ENCODE measurements around the gene CLIC3.

Gene CLIC3

GRCh38 chr9:136951541-136952320 is 44.6 kb downstream of the CLIC3 start, which contains the start of gene LCN12:
LCN12 (plus strand) TSS chr9:136952273; CDS start chr9:136952328, 55 bp downstream.
- no peak for DNase-seq (ENCODE audit: low spot score)

GRCh38 chr9:136950656-136951276 is 45.6 kb downstream of the CLIC3 start:
- DNase-seq (ENCODE audit: low spot score) = no peak

GRCh38 chr9:136949817-136950655 is 46.3 kb downstream of the CLIC3 start:
- peak; percentile 97 for DNase-seq (ENCODE audit: low spot score)

GRCh38 chr9:136949239-136949816 is 47.0 kb downstream of the CLIC3 start:
- DNase-seq (ENCODE audit: low spot score) = no peak

- DNase-seq (ENCODE audit: low spot score) = peak; percentile 67
Measured at GRCh38 chr9:136947955-136948510, 48.3 kb downstream of the CLIC3 start.

GRCh38 chr9:136947028-136947891 is 49.1 kb downstream of the CLIC3 start:
- DNase-seq (ENCODE audit: low spot score) = peak; percentile 70

- DNase-seq (ENCODE audit: low spot score) = no peak
Measured at GRCh38 chr9:136946228-136947027, 49.9 kb downstream of the CLIC3 start.

GRCh38 chr9:136945333-136946227 is 50.8 kb downstream of the CLIC3 start:
- no peak for DNase-seq (ENCODE audit: low spot score)
